Right forelimb (tissue), 1 donor: Measurements from ENCODE around the gene LHX4.

Experiments used
- DNase-seq: peaks from one replicate; pipeline ENCODE4 v3.0.0-alpha.2; 2018

LHX4 gene

DNA sequence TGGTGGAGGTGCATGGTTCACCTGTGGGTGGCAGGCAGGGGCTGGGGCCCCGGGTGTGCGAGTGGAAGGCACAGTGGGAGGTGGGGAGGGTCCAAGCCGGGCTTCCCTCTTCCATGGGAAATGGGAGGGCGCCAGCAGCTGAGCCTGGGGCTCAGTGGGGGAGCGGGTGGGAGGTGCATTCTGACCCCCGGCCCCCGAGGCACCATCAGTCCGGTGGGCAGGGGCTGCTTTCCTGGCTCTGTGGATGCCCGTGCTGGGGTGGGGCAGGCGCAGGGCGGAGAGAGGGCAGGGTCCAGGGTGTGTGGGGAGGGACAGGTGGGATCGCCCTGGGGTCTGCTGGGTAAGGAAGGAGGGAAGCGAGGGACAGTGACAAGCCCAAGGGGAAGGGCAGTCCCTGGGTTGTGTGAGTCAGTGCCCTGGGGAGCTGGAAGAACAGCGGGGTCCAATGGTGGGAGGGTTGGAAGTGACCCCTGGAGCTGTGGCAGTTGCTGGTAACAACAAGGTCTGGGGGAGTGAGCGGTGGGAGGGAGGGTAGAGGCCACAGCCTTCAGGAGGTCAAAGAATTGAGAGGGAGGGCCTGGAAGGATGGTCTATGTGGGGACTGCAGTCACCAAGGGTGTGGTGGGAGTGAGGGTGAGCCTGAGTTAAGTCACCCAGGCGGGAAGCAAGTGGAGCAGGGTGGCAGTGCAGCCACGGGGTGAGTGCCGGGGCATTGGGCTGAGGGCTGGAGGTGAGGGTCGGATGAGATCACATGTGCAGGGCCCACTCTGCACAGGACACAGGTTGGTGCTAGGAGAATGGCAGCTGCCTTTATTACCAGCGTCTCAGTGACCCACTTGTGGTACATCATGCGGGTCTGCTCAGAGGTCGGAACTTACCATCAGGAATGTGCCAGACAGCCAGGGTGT, 29.6 kb downstream of the LHX4 start:
- DNase-seq, result no peak

DNA sequence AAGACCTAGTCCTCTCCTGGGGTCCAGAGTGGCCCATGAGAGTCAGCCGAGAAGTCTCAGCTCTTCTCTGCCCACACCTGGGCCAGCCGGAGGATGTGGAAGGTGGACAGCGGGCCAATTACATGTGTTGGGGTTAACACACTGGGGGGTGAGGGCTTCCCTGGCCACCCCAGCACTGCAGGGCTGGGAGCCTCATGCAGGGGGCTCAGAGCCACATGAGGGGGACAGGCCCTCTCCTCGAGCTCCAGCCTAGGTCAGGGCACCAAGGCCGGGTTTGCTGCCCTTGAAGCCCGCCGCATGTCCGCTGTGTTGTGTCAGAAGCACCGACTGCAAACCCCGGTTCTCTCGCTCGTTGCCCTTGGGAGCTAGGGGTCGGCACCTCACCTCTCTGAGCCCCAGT, 30.5 kb downstream of the LHX4 start:
- no peak for DNase-seq

- DNase-seq, result no peak
These were observed 31.0 kb downstream of the LHX4 start for GRCh38 chr1:180261030-180261429.

- no peak for DNase-seq
These were observed 31.6 kb downstream of the LHX4 start for GRCh38 chr1:180261524-180262155.

DNA sequence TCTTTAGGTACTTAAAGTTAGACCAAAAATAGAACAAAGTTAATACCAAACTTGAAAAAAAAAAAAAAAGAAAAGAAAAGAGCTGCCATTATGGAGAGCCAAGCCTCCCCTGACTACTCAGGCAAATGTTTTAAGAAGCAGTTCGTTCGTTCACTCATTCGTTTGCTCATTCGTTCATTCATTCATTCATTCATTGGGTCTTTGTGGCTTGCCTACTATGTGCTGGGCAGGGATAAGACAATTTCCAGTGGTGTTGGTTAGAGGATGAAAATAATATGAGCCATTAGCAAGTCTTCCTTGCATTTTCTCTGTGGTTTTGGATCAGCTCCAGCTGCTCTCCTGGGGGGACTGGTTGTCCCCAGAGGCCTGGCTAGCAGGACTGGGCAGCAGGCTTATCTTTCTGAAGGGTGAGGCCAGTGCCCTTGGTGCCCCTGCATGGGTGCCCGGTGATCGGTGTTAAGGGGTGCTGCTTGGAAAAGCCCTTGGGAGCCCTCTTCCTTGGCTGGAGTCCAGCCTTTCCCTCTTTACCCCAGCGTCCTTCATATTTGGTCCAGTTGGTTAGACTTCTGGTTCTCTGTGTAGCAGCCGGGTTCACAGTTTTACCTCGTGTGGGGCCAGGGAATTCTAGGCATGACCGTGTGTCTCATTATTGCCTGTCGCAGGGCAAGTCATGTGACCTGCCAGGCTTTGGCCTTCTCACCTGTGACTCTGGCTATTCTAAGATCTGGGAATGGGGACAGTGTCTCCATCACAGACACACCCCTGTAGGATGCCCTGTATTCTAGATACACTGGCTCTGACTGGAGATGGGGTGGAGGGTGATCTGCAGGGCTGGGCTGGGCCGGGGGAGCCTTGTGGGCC, 32.8 kb downstream of the LHX4 start:
- peak; percentile 11 for DNase-seq

- no peak for DNase-seq
These were observed 34.5 kb downstream of the LHX4 start for GRCh38 chr1:180264595-180264994.

DNA sequence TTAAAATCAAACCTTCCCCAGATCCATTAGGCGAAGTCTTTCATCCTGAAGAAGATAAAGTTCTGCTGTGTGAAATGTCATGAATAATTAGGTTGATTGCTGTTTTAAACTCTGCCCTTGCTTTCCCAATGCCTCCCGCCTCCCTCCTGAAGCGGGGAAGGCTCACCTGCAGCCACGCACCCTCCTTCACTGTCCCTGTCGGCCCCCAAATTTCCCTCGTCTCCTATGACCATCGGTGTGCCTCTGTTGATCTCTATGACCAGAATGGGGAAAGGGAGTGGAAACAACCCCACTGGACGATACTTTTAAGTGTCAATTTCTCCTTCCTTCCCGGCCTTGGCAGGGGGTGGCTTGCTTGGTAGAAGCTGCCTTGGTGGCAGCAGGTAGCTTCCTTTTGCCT, 35.1 kb downstream of the LHX4 start:
- DNase-seq, result no peak

DNA sequence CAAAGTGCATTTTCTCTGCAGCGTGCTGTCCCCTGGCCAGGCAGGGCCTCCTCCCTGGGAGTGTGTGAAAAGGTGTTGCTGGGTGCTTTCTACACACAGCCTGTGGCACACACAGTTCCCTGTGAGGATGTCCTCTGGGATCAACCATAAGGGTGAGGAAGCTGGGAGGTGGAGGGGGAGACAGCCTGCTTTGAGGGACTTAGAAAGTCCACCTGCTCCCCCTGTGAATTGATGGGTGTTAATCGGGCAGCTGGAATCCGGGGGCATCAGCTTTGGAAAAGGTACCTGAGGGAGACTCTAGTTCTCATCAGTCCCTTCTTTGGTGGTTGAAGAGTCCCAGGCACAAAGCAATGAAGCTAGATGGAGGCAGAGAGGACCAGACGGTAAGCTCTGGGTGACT, 35.8 kb downstream of the LHX4 start:
- DNase-seq, result no peak

DNA sequence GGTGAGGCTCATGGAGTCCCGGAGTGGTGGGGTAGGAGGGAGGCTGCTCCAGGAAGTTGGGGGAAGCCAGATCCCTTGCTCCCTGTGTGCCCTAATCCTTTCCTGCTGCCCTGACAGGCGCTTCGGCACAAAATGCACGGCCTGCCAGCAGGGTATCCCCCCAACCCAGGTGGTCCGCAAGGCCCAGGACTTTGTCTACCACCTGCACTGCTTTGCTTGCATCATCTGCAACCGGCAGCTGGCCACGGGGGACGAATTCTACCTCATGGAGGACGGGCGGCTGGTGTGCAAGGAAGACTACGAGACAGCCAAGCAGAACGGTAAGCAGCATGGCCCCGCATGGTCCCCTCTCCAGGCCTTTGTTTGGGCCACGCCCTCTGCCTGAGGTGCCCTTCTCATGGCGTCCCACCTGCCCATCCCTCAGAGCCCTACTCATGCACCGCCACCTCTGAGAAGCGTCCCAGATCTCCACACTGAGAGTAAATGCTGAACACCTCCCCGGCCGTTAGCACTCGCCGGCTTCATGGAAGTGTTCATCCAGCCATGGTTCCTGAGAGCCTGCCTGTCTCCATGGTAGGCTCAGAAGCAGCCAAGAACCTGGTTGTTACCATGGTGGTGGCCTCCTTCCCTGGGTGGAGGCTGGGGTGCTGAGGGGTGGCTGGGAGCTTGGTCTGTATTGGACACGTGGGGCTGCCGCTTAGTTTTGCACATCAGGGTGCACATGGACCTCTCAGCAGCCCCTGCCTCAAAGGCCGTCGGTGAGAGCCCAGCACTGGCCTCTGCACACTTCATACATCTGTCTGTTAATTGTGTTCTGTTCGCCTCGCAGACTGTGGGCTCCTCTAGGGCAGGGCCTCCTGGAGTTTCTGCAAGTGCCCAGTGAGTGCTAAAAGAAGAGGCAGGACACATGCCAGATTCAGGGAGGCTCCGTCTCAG, 36.5 kb downstream of the LHX4 start:
- no peak for DNase-seq

- DNase-seq, result no peak
These were observed 37.1 kb downstream of the LHX4 start for GRCh38 chr1:180267211-180267561.

DNA sequence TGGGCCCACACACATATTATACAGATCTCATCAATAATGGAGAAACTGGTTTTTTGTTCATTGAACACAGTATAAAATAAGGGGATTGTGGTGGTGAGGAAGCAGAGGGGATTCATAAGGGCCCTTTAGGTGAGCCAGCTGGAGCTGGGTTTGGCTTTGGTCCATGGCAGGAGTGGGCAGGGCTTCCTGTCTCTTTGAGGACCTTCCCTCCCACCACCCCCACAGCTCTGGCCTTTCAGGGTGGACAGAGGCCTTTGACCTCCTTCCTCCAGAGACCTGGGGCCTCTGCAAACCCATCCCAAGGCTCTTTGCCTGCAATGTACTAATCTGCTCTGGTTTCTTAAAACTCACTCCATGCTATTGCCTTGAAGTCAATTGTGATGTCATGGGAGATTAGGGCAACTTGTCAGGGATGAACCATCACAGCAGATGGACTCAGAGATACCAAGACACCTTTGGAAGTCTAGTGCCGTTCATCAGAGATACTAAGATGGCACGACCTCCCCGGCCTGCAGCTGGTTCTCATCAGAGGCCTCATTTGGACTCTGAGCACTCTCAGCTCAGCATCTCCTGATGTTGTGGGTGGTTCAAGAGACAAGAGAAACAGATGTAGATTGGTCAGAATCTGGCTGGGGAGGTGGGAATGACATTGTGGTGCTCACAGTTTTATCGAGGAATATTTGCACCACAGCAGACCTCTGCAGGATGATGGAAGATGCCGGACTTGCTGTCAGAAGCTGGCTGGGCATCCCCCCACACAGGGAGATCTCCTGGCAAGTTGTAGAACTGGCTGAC, 37.9 kb downstream of the LHX4 start:
- DNase-seq, result no peak

DNA sequence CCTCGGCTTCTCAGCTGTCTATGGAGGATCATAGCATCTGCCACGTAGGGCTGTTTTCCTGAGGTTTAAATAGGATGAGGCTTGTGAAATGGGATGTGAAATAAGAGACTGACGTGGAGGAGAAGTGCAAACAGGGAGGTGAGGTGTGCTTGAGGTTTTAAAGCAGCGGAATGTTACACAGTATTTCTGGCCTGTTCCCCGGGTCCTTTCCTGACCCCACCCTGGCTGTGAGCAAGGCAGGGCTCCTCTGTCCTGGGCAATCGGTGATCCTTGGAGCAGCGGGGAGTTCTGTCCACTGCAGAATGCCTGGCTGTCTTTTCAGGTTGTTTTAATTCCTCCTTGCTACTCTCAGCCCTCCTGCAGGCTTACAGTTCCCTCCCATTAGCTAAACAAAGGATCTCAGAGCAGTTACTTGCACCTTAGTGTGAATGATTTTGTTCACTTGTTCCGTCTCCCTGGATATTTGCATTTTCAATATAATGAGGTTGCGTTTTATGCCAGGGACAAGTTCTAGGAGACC, 38.6 kb downstream of the LHX4 start:
- no peak for DNase-seq

DNA sequence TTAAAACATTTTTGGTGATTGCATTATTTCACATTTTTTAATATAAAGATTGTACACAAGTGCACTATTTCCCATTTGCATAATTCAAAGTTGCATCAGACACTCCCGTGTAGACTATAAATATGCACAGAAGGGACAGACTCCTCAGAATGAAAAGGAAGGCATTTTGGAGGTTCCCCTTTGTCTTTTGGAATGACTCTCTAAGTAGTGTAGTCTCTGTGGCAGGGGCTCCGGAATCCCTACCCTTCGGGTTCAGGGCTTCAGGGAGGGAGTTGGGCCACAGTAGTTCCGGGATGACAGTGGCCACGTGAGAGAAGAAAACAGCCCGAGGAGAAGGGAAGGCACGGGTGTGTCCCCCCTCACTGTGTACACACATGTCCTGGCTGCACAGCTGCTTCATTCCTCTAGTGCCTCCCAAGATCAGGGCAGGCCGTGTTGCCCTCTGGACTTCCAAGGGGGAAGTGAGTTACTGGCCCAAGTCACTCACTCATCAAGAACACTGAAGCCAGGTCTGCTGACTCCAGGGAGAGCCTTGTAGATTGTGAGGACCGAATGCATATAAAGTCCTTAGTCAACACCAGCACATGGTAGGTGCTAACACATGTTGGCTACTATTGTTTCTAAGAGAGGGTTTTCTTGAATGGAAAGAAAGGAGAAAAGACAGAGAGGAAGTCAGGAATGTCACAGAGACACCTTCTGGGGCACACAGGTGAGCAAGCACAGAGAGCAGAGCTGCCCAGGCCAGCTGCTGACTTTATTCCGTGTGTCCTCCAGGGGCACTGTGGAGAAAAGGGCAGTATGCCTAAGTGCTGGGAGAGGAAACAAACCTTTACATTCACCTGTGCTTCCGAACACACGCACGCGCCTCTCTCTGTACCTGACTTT, 39.8 kb downstream of the LHX4 start:
- DNase-seq, result no peak

DNA sequence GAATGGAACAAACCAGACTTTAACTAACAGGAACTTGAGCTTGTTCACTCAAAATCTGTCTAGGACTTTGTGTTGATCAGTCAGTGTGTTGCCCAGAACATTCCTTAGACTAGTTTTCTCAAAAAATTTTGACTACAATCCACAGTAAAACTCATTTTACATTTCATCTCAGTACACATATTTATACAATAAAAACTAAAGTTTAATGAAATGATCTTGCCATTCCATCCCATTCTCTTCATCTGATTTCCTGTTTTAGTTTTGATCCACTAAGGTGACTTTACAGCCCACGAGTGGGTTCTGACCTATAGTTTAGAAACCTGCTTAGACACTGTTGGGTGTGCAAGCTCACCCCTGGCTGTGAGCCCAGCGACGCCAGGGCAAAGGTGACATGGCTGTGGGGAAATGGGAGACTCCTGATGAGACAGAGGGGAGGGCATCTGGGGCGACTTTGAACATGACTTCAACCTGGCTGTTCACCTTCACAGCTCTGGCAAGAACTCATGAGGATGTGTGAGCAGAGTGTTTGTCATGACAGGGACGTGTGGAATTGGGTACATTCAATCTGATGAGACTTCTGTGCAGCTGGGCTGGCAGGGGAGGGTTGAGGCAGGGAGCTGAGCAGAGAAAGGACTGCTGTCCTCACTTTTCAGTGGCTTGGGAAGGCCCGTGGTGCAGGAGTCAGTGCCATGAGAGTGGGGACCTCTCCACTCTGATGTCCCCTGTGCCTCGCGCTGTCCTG, 40.6 kb downstream of the LHX4 start:
- no peak for DNase-seq

GRCh38 chr1:180271272-180272255, 41.5 kb downstream of the LHX4 start:
- DNase-seq, result no peak

DNA sequence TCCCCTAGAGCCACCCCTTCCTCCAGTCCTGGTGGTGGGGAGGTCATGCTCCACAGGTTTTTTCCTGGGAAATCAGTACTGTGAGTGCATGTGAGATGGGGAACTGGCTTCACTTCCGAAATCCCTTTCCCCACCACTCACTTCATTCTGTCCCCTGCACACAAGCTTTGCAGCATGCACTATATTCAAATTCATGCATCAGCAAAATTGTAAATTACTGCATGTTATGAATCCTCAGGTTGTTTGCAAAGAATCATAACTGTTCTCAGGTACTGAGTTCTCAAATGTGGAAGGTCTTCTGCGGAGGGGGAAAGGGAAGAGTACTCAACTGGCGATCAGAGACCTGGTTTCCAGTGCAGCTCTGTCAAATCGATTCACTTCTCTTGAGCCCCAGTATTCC, 42.3 kb downstream of the LHX4 start:
- no peak for DNase-seq

- DNase-seq, result no peak
These were observed 43.0 kb downstream of the LHX4 start for GRCh38 chr1:180273066-180273465.

DNA sequence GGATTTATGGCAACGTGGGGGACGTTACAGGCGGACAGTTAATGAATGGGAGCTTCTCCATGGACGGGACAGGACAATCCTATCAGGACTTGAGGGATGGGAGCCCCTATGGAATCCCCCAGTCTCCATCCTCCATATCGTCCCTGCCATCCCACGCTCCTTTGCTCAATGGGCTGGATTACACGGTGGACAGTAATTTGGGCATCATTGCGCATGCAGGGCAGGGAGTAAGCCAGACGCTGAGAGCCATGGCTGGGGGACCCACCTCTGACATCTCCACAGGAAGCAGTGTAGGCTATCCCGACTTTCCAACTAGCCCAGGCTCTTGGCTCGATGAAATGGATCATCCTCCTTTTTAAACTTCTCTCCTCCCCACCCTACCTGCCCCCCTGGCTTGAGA, 44.2 kb downstream of the LHX4 start:
- no peak for DNase-seq
